COLO668 (cell line): Measurements from ENCODE around the gene RBM17.
"Not testable (repeated sequence)": the region's sequence is repeated elsewhere in the genome, so short reads cannot be mapped to it uniquely, and the experiment has no call there.

Source experiments
- DNase-seq: peaks from one replicate; lab custom pipeline; 2025; ENCODE audit not compliant: unreplicated experiment; lab: John Stamatoyannopoulos, UW

Gene RBM17

DNA sequence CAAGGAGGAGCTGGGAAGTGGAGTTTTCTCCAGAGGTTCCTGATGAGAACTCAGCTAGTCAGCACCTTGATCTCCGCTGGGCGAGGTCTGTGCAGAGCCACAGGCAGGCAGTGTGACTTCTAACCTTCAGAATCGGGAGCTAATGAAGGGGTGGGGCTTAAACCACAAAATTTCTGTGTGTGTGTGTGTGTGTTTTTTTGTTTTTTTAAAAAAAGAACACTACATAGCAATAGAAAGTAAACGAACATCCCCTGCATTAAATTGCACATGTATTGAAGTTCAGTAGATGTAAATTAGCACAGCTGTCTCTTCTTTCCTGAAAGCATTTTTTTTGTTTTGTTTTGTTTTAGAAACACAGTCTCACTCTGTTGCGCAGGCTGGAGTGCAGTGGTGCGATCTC, 46.2 kb downstream of the RBM17 start:
- DNase-seq: no peak

DNA sequence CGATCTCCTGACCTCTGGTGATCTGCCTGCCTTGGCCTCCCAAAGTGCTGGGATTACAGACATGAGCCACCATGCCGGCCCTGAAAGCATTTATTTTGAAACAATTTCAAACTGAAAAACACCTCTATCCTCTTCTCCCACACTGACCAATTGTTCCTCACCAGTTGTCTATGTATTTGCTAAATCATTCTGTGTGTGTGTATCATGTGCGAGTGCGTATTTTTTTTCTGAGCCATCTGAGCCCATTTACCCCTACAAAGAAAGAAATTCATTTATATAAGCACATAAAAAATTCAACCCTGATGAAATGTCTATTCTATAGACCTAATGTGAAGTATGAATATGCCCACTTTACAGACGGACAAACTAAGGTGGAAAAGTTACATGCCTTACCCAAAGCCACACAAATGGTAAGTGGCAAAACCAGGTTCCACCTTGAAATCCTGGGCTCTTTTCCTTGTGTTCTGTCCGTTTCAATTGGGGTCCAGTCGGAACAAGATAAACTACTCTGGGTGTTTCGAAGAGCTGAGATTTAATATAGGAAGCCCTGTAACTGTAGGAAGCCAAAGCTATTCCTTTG, 46.8 kb downstream of the RBM17 start:
- DNase-seq: no peak

DNA sequence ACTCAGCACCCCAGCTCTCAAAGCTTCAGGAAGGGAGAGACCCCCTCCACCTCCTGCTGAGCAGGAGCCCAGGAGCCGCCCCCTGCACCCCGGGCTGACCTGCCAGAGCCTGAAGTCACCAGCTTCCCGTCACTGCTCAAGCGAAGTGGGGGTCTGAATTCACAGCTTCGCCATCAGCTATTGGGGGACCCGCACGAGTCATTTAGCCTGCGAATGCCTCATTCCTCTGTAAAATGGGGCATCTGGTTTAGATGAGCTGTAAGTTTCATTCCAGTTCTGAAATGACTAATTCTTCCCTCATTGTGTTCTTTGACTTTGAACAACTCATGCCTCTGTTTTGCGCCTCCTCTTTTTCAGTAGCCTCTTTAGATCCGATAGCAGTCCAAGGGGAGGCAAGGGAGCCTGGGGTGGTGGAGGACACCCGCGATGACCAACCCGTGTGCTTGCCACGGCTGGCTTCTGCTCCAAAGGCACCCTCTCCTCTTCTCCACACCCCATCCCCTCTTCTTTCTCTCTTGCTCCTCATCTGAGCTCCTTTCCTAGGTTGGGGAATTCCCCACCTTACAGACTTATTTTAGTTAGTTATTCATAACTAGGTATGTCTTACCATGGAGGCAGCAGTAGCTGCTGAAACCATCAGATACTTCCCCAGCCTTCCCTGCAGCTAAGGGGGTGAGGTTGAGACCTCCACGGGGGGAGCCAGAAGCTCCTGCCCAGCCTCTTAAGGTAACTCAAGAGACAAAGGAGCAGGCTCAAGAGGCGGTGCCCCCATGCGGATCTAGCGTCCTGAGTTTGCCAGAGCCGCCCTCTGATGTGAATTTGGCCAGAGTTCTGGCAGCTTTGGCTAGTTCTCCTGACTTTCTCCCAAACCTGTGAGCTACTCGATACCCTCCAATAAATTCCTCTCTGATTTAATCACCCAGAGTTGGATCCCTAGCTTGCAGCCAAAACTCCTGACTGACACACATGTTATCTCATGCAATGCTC, 47.7 kb downstream of the RBM17 start:
- no peak for DNase-seq

DNA sequence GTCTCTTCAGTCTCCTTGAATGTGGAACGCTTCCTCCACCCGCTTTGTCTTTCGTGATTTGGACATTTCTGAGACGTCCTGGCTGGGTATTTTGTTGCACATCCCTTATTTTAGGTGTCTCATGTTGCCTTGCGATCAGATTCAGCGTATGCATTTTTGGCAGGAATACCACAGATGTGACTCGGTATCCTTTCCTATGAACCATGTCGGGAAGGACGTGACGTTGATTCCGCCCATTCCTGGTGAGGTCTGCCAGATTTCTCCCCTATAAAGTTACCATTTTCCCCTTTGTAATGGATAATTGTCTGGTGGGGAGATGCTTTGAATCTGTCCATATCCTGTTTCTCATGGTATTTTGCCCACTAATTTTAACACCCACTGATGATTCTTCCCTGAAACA, 49.6 kb downstream of the RBM17 start:
- DNase-seq: no peak

DNA sequence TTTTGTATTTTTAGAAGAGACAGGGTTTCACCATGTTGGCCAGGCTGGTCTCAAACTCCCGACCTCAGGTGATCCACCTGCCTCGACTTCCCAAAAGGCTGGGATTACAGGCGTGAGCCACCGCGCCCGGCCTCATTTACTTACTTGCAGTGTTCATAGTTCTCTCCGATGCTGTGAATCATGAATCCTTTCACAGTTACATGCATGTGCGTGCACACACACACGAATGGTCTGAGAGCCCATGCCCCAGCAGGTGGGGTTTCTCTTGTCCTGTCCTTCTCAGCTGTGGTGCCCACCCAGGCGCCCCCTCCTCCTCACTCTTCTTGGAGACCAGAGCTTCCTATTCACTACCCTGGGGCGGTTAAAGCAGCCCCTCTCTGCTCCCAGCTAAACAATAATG, 50.6 kb downstream of the RBM17 start:
- no peak for DNase-seq

DNA sequence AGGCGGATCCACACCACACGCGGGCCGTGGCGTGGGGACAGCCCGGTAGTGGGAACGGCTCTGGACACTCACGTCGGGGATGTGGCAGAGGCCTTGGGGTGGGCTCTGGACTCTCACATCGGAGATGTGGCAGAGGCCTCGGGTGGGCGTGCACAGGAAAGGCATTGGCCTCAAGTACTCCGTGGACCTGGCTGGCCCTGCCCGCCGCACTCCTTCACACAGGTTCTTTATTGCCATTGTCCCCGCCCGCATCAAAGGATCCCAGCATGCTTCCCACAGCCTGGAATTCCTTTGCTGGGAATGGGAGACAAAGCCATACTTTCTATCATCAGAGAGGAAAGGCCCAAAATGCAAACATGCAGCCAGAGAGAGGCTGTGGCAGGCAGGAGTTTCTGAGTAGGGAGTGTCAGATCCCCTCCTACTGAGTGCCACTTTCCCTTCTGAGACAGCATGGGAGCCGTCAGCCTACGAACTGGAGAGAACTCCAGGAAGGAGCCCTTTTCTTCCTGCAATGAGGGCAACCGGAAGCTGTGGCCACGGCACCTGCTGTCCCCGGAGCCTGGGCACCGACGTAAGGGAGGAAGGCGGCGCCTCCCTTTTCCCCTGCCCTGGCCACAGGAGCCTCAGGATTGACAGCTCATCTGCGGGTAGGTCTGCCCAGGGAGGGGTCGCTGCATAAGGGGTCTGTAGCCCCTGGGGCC, 51.5 kb downstream of the RBM17 start:
- peak; percentile 29 for DNase-seq

DNA sequence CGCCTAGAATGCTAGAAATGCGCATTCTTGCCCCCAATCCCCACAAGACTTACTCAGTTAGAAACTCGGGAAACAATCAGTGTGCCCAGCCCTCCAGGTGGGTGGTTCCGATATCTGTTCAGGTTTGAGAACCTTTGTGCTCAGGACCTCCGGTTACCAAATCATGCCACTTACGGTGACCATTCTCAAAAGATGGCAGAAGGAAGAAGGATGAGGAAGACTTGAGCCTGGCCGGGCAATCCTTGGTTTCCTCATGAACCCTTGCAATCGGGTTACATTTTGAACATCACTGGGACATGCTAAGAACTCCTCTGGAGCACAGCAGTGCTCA, 52.1 kb downstream of the RBM17 start:
- no peak for DNase-seq

DNA sequence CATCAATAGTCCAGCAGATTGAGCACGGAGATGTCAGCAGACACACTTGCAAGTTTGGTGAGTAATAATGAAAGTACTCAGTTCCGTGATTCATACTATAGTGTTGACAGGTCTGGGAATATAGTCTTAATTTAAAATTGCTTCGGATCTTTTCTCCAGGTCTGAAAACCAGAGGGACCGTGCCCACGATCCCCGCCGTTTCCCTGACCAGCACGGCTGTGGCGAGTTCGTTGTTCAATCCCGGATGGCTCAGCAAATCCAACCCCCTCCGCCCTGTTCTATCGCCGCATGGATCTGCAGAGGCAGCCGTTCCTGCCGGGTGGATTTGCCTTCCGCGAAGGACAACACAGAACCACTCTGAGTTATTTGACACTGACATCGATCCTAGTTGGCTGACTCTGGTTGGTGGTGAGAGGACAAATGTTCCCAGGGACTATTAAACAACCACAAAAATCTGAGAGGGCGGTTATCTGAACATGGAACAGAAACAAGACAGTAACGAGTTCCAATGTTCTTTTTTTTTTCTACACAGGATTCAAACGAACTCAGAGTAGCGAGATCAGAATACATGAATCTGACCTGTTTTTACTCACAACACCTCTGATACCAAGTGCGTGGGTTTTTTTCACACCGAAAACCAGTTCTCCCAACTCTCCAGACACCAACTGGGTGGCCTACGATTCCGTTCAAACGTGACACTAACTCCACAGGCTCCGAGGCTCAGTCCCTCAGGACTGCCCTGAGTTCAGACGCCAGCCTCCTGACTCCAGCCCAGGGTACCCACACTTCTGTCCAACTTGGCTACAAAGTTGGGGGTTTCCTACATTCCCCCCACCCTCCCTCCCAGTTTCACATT, 52.7 kb downstream of the RBM17 start:
- no peak for DNase-seq

DNA sequence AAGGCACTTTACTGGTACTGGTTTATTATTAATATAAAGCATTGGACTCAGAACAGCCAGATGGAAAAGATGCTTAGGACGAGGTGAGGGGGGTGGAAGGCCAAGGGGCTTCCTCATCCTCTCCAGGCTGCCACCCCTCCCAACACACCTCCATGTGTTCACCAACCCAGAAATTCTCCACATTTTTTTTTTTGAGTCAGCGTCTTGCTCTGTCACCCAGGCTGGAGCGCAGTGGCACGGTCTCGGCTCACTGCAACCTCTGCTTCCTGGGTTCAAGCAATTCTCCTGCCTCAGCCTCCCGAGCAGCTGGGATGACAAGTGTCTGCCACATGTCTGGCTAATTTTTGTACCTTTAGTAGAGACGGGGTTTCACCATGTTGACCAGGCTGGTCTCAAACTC, 53.4 kb downstream of the RBM17 start:
- DNase-seq: not testable (repeated sequence)

DNA sequence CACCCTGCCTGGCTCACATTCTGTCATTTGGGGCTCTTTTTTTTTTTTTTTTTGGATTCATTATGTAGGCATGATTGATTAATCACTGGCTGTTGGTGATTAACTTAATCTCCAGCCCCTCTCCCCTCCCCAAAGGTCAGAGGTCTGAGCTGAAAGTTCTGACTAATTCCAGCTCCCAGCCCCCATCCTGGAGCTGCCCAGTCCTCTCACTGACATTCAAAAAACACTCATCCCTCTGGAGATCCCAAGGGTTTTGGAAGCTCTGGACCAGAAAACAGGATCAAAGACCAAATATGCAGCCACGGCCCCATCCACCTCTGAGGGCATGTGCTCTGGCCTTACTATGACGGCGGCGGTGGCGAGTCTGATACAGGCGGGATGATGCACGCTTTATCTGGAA, 53.8 kb downstream of the RBM17 start:
- DNase-seq: no peak

DNA sequence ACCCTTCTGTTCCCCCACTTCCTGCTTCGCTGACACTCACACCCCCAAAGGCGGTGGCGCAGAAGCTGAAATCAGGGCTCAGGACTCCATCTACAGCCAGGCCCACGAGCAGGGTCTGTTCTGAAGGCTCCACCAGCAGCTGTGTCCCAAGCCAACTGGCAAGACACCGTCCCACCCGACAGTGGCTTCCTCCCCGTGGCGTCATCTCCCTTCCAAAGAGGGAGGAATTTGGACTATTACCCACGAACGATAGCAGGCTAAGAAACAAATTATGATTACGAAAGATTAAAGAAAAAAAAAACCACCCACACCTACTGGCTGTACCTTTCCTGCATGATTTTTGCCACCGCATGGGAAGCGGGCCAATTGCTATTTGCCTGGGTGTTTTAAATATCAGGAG, 54.3 kb downstream of the RBM17 start:
- no peak for DNase-seq

DNA sequence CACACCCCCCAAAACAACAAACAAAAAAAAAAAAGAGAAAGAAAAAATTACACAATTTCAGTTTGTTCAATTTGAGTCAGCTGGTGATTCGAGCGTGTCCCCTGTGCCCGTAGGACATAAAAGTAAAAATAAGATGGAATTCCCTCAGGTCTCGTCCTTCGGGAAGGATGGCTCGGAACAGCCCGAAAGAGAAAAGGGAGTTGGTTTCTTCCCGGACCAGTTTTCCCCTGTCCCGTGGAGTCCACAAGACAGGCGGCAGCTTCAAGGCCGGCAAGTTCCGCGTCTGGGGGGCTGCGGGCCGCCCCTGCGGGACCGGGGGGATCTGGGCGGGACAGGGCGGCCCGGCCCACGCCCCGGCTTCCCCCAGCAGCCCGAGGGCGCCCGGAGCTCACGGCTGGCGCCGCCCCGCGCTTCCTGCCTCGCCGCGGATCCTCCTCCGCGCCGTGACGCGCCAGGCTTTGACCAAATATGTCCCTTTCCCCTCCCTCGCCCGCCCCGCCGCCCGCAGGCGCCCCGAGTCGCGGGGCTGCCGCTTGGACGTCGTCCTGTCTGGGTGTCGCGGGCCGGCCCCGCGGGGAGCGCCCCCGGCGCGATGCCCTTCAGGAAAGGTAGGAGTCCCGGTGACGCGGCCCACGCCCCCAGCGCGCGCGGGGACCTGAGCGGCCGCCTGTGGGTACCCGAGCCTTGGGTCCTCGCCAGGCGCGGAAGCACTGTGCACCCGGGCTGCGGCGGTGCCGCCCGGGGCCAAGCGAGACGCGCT, 55.8 kb downstream of the RBM17 start:
- peak; percentile 81 for DNase-seq

DNA sequence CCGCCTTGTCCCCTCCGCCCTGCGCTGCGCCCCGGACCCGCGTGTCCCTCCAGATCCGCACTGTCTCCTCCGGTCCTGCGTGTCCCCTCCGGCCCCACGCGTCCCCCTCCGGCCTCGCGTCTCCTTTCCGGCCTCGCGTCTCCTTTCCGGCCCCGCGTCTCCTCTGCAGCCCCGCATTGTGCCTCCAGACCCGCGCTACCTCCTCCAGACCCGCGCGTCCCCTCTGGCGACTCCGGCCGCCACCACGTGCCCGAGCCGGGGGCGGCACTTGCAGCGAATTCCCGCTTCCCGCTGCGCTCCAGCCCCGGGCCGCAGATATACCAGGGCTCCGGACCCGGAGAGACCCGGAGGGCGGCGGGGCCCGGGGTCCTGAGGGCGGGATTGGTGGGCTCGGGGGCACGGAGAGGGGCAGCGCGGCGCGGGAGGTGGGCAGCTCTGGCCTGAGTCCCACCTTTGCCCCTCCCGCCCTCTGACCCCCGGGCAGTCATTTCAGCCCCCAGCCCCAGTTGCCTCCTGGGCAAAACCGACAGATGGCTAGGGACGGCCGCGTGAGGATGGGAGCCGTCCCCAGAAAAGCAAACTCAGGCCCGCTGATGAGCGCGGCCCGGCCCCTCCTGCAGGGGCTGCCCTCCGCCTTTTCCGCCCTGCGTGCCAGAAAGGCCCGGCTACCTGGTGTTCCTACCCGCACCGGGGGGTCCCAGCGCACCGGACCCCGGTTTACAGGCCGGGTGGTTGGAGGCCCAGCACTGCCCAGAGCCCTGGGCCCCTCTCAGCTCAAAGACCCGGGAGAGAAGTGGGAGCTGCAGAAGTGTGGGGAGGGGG, 56.5 kb downstream of the RBM17 start:
- DNase-seq: peak; percentile 50

DNA sequence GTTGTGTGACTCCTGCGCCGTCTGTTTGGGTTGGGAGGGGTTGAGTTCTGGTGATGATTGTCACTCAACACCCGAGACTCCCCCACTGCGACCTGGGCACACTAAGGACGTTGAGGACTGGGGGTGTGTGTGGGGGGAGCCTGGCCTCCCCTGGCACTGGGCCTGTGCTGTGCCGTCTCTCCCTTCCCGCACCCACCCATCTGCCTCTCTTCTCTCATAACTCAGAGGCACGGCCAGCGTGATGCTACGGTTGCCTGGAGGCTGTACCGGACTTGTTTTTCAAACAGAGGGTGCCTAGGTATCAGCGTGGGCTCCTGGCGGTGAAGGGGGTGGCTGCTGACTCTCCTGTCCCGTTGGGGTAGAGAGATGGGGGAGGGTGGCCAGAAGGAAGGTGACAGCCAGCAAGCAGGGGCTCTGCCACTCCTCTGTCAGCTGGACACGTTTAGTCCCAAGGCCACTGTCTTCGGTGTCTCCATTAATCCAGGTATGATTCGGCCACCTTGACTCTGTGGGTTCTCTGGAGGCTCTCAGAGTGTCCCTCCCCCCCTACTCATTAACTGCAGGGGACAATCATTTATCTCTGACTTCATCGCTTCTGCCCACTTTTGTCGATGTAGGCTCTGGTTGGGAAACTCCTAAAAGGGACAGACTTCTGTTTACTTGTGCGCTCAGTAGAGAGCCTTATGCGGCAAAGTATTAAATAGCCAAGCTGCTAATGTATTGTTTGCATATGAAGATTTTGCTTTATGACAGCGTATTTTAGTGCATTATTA, 57.4 kb downstream of the RBM17 start:
- peak; percentile 11 for DNase-seq

DNA sequence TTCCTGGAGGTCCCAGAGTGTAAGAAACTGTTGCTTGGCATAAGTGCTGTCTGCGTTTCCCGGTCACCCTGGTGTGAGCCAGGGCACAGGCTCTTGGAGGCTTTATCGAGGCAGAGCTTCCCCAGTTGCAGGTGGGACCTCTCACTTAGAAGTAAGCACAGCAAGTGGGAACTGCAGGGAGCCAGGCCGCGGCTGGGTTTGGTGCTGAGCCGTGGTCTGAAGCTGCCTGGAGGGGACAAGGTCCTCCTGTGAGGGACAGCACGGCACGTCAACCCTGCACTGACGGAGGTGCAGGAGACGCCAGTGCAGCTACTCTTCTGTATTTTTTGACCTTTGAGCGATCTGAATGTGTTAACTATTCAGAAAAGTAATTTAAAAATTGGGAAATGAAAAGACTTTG, 58.1 kb downstream of the RBM17 start:
- DNase-seq: no peak

DNA sequence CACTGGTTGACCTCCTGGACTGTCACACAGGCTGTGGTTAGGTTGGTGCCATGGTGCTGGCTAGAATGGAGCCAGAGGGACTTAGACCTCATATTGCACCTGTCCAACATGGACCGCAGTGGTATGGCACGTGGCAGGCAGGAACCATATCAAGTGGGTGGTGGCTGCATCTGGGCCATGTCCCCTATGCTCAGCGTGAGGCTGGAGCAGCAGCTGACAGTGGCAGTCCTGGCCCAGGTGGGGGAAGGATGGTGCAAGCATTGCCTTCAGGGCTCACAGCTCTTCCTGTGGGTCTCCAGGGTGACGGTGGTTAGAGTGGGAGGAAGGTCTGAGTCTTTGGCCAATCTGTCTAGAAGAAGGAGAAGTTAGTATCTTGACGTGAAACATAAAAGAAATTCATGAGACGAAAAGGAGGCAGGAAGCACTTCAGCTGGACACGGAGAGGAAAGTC, 59.4 kb downstream of the RBM17 start:
- no peak for DNase-seq

DNA sequence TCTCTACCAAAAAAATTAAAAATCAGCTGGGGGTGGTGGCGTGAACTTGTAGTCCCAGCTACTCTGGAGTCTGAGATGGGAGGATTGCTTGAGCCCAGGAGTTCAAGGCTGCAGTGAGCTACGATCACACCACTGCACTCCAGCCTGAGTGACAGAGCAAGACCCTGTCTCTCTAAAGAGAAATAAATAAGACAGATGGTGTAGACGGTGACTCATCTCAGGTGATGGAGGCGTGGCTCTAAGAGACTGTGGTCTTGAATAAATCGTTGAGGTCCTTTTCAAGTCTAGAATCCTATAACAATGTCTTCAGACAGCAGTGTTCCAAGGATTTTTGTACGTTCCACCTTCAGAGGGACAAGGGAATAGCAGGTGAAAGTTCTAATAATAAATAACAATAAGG, 60.1 kb downstream of the RBM17 start:
- DNase-seq: no peak

DNA sequence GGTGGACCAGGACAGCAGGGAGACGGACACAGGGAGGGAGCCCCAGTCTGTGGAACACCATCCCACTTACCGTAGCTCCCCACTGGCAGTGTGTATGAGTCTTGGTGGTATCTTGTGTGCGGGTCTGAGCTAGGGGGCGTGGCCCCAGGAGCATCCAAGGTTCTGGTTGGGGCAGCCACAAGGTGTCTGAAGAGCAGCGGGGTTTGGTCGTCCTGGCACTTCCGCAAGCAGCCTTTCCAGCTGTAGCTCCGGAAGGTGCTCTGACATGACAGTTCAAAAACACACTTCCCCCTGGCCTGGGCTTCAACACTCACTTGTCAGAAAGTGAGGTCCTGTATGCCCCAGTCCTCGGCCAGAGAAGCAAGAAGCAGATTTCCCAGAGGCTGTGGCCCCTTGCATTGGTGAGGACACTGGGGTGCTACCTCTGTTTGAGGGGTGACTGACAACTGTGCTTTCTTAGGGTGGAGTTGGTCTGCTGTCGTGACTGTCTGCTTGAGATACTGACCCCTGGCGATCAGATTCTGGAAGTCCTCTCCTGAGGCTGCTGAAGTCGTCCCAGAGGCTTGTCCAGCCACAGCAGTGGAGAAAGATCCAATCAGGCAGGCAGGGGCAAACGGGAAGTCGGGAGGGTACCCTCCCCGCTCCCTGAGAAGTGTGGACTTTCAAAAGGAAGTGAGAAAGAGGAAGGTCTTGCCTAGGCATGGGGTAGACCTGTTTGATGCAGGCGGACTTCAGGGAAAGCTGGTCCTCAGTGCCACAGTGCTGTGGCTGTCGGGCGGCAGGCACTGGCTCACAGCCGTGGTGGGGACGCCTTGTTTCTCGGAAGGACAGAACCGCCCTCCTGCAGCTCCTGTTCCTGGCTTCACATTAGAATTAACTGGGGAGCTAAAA, 62.5 kb downstream of the RBM17 start:
- no peak for DNase-seq
